ENCODE results near the gene SRPX2.
A peak's percentile ranks its signal among the peaks of the same experiment; 100 is the strongest.

Gene SRPX2

GRCh38 chrX:100647739-100648138, 3.7 kb downstream of the SRPX2 start:
- no peak for DNase-seq (ENCODE audit: low spot score)
- ChIA-PET POLR2A (ENCODE audit: low non-redundant PET) (no interaction called here), CTCF (no interaction called here)
- no peak overlapping the region for H3K27ac ChIP-seq
- no peak for TF ChIP-seq CTCF (conservative IDR thresholded peaks at IDR 0.05; ENCODE audit: low read depth)

- ChIA-PET CTCF (interaction anchor here (0.7 to 1.1 kb wide), 2 partner anchors 12 to 629 kb away, joined by 3 to 6 read pairs; no protein-coding TSS in a partner anchor), POLR2A (ENCODE audit: low non-redundant PET) (no interaction called here)
- no peak overlapping the region for H3K27ac ChIP-seq
- no peak for DNase-seq (ENCODE audit: low spot score)
- no peak for TF ChIP-seq CTCF (conservative IDR thresholded peaks at IDR 0.05; ENCODE audit: low read depth)
These were observed 4.7 kb downstream of the SRPX2 start for GRCh38 chrX:100648458-100649417.

- TF ChIP-seq CTCF (conservative IDR thresholded peaks at IDR 0.05; ENCODE audit: low read depth), result no peak
- peak; percentile 43 for DNase-seq (ENCODE audit: low spot score)
- CTCF ChIA-PET, result interaction anchor here (0.6 to 1.1 kb wide), 3 partner anchors 13 to 119 kb away, joined by 3 to 6 read pairs (median 3); no protein-coding TSS in a partner anchor
- POLR2A ChIA-PET (ENCODE audit: low non-redundant PET), result no interaction called here
- H3K27ac ChIP-seq, result no peak overlapping the region
These were observed 5.8 kb downstream of the SRPX2 start for GRCh38 chrX:100649550-100650356.

DNA sequence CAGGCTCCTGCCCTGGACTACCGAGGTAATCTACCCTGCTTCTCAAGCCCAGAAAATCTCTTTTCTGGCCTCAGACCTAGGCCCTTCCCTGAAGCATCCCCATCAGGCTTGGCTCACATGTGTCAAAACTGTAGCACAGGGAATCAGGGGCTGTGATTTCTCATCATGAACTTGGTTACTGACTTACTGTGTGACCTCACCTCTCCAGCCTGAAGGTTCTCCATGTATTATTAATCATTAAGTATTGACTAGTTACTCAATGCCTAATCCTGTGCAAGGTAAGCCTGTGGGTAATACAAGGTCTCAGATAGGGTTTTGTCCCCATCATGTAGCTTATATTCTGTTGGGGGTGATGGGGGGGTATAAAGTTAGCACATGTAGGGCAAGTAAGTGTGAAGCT, 6.8 kb downstream of the SRPX2 start:
- no peak for TF ChIP-seq CTCF (conservative IDR thresholded peaks at IDR 0.05; ENCODE audit: low read depth)
- ChIA-PET CTCF (interaction anchor here (1.3 kb wide), 1 partner anchor 118 kb away, joined by 3 read pairs; no protein-coding TSS in a partner anchor), POLR2A (ENCODE audit: low non-redundant PET) (no interaction called here)
- no peak overlapping the region for H3K27ac ChIP-seq
- no peak for DNase-seq (ENCODE audit: low spot score)

GRCh38 chrX:100652266-100652665, 8.3 kb downstream of the SRPX2 start:
- CTCF ChIA-PET, result interaction anchor here (1.3 kb wide), 1 partner anchor 116 kb away, joined by 3 read pairs; no protein-coding TSS in a partner anchor
- no peak overlapping the region for H3K27ac ChIP-seq
- TF ChIP-seq CTCF (conservative IDR thresholded peaks at IDR 0.05; ENCODE audit: low read depth), result no peak
- no peak for DNase-seq (ENCODE audit: low spot score)
- POLR2A ChIA-PET (ENCODE audit: low non-redundant PET), result no interaction called here

- TF ChIP-seq CTCF (conservative IDR thresholded peaks at IDR 0.05; ENCODE audit: low read depth), result no peak
- CTCF ChIA-PET, result interaction anchor here (0.6 to 2.2 kb wide), 4 partner anchors 26 to 334 kb away, joined by 3 to 8 read pairs (median 4); no protein-coding TSS in a partner anchor
- POLR2A ChIA-PET (ENCODE audit: low non-redundant PET), result no interaction called here
- no peak overlapping the region for H3K27ac ChIP-seq
- DNase-seq (ENCODE audit: low spot score), result no peak
These were observed 10.3 kb downstream of the SRPX2 start for GRCh38 chrX:100654261-100654660.
